SU-DHL-6 (cell line): ENCODE data around the gene TMEM182.

ENCODE experiments used
- H2AFZ ChIP-seq: fragments of 200-600 bp; sonication (generic); 2 replicates; pipeline ENCODE4 v1.6.1; 2014; ENCODE audit warnings: low read depth, mild to moderate bottlenecking, moderate library complexity, mixed read lengths, antibody characterized with exemption, low read length; ENCODE audit not compliant: severe bottlenecking
- H3F3A ChIP-seq: fragments of 200-600 bp; shearing (Covaris generic); 2 replicates; pipeline ENCODE4 v1.6.0; 2016; ENCODE audit warnings: antibody characterized with exemption, mild to moderate bottlenecking; ENCODE audit not compliant: insufficient read depth
- H3K27ac ChIP-seq: fragments of 200-600 bp; sonication (generic); 2 replicates; pipeline ENCODE4 v1.5.1; 2016; ENCODE audit warnings: low read depth, mild to moderate bottlenecking, low read length, moderate library complexity, mixed read lengths
- H3K27me3 ChIP-seq: fragments of 200-600 bp; sonication (generic), shearing (Covaris generic); 2 replicates; pipeline ENCODE4 v1.6.0; 2014; ENCODE audit warnings: mild to moderate bottlenecking, low read length
- H3K36me3 ChIP-seq: fragments of 200-600 bp; sonication (generic); 2 replicates; pipeline ENCODE4 v1.6.1; 2014; ENCODE audit warnings: mild to moderate bottlenecking, low read length, mixed read lengths
- H3K4me2 ChIP-seq: fragments of 300-600, 200-600 bp; shearing (Covaris generic), sonication (generic); 2 replicates; pipeline ENCODE4 v1.6.0; 2014; ENCODE audit warnings: low read length, low read depth, mild to moderate bottlenecking; ENCODE audit not compliant: poor library complexity, severe bottlenecking
- H3K4me3 ChIP-seq: fragments of 200-600 bp; sonication (generic); 2 replicates; pipeline ENCODE4 v1.5.1; 2014; ENCODE audit warnings: antibody characterized with exemption, low read length, mild to moderate bottlenecking, mixed read lengths; ENCODE audit not compliant: insufficient read depth, poor library complexity, severe bottlenecking
- H3K79me2 ChIP-seq: fragments of 200-600 bp; sonication (generic); 2 replicates; pipeline ENCODE4 v1.6.1; 2014; ENCODE audit warnings: mild to moderate bottlenecking, low read length, moderate library complexity; ENCODE audit not compliant: insufficient read depth
- H3K9ac ChIP-seq: fragments of 200-600 bp; sonication (generic); 2 replicates; pipeline ENCODE4 v1.7.0; 2014; ENCODE audit warnings: mild to moderate bottlenecking, low read length
- H3K9me2 ChIP-seq: fragments of 200-600 bp; sonication (generic); replicated peaks from 2 replicates; pipeline ENCODE4 v1.6.1; 2014; ENCODE audit warnings: low read length; ENCODE audit not compliant: insufficient read depth
- H3K9me3 ChIP-seq: fragments of 200-600 bp; sonication (generic); 2 replicates; pipeline ENCODE4 v1.6.1; 2014; ENCODE audit warnings: low read length, mixed read lengths; ENCODE audit not compliant: insufficient read depth
- H4K20me1 ChIP-seq: fragments of 200-600 bp; sonication (generic); 2 replicates; pipeline ENCODE4 v1.6.1; 2014; ENCODE audit warnings: low read depth, mild to moderate bottlenecking, antibody characterized with exemption, low read length, moderate library complexity, mixed read lengths
- CTCF ChIP-seq: fragments of 200-600 bp; sonication (generic); IDR thresholded peaks from one replicate; pipeline ENCODE4 v1.5.1; 2017; ENCODE audit warnings: antibody characterized with exemption, mild to moderate bottlenecking, low read length, moderate library complexity; ENCODE audit not compliant: insufficient read depth, poor library complexity, severe bottlenecking
- EZH2phosphoT487 ChIP-seq: fragments of 200-600 bp; sonication (generic), shearing (Covaris generic); conservative IDR thresholded peaks from 2 replicates; pipeline ENCODE4 v1.6.1; 2018; ENCODE audit warnings: mild to moderate bottlenecking, antibody characterized with exemption, low read length, moderate library complexity, mixed read lengths

TMEM182 gene

GRCh38 chr2:102758439-102758838 is 3.4 kb upstream of the TMEM182 start:
- no peaks in the 10 kb centered on the region for H3K27me3 ChIP-seq
- H3K36me3 ChIP-seq = no peaks in the 10 kb centered on the region; the same call in 1 of the 2 replicates
- H3K9ac ChIP-seq = no peak overlapping the region
- TF ChIP-seq EZH2phosphoT487 (no peak), CTCF (no peak)
- H3K79me2 ChIP-seq = peaks cover 9% of the 10 kb centered on the region; the same call in 1 of the 2 replicates
- no peaks in the 10 kb centered on the region for H4K20me1 ChIP-seq
- no peaks in the 10 kb centered on the region for H3K9me3 ChIP-seq
- no peak overlapping the region for H2AFZ ChIP-seq
- no peak overlapping the region for H3K4me3 ChIP-seq
- H3K9me2 ChIP-seq = no peaks in the 10 kb centered on the region
- H3F3A ChIP-seq = no peaks in the 10 kb centered on the region
- H3K4me2 ChIP-seq = no peak overlapping the region
- no peak overlapping the region for H3K27ac ChIP-seq

- no peak overlapping the region for H2AFZ ChIP-seq
- peaks cover 5% of the 10 kb centered on the region; the same call in 1 of the 2 replicates for H3K36me3 ChIP-seq
- no peaks in the 10 kb centered on the region for H4K20me1 ChIP-seq
- H3K27me3 ChIP-seq = no peaks in the 10 kb centered on the region
- no peaks in the 10 kb centered on the region for H3K79me2 ChIP-seq
- H3F3A ChIP-seq = no peaks in the 10 kb centered on the region
- no peaks in the 10 kb centered on the region for H3K9me3 ChIP-seq
- H3K27ac ChIP-seq = no peak overlapping the region
- H3K9ac ChIP-seq = no peak overlapping the region
- no peak overlapping the region for H3K4me3 ChIP-seq
- no peaks in the 10 kb centered on the region for H3K9me2 ChIP-seq
- TF ChIP-seq CTCF (no peak), EZH2phosphoT487 (no peak)
- H3K4me2 ChIP-seq = no peak overlapping the region
These were observed 2.3 kb downstream of the TMEM182 start for GRCh38 chr2:102764083-102764482.

GRCh38 chr2:102765061-102765460 is 3.2 kb downstream of the TMEM182 start:
- no peak overlapping the region for H2AFZ ChIP-seq
- H3K27me3 ChIP-seq = no peaks in the 10 kb centered on the region
- H3K79me2 ChIP-seq = no peaks in the 10 kb centered on the region
- H3F3A ChIP-seq = no peaks in the 10 kb centered on the region
- peaks cover 5% of the 10 kb centered on the region; the same call in 1 of the 2 replicates for H3K36me3 ChIP-seq
- H4K20me1 ChIP-seq = no peaks in the 10 kb centered on the region
- no peak overlapping the region for H3K4me3 ChIP-seq
- TF ChIP-seq CTCF = no peak
- TF ChIP-seq EZH2phosphoT487 = no peak
- H3K9me3 ChIP-seq = no peaks in the 10 kb centered on the region
- no peak overlapping the region for H3K9ac ChIP-seq
- H3K9me2 ChIP-seq = no peaks in the 10 kb centered on the region
- H3K27ac ChIP-seq = no peak overlapping the region
- no peak overlapping the region for H3K4me2 ChIP-seq
